GM12878 (cell line): ENCODE results near the gene SULF2. TPM values are rescaled to one million over a fixed set of nuclear protein-coding genes. Genes with fewer than 3 reads are reported as not detected.
A peak's percentile ranks its signal among the peaks of the same experiment; 100 is the strongest.

Experiments
- ATF7 ChIP-seq: fragments of 450-650 bp; IDR thresholded peaks from 2 replicates; pipeline ENCODE4 v1.6.1; 2016; ENCODE audit warnings: low read depth, mild to moderate bottlenecking
- BMI1 ChIP-seq: fragments of 450-650 bp; IDR thresholded peaks from 2 replicates; pipeline ENCODE4 v1.6.1; 2016; ENCODE audit warnings: mild to moderate bottlenecking, moderate library complexity, borderline replicate concordance
- CEBPB ChIP-seq, 2 experiments: fragments of 150-350 bp in 1 of 2; IDR thresholded peaks; 2 replicates each; pipeline ENCODE4 v1.6.1; 2012 to 2014; ENCODE audit warnings: low read depth in 2 of 2, low read length in 2 of 2, borderline replicate concordance in 1 of 2, inconsistent platforms in 1 of 2
- CHD2 ChIP-seq: IDR thresholded peaks from 2 replicates; pipeline ENCODE4 v1.6.1; 2011; ENCODE audit warnings: low read depth, low read length, improper control_type of control experiment, borderline replicate concordance
- CREM ChIP-seq: IDR thresholded peaks from 2 replicates; pipeline ENCODE4 v1.6.1; 2014; ENCODE audit warnings: antibody characterized with exemption, low read depth
- IKZF2 ChIP-seq, 2 experiments: fragments of 450-650 bp; IDR thresholded peaks; 2 replicates each; pipeline ENCODE4 v1.6.1; 2017; ENCODE audit warnings: mild to moderate bottlenecking in 2 of 2, moderate library complexity in 2 of 2
- MEF2B ChIP-seq: fragments of 450-650 bp; IDR thresholded peaks from 2 replicates; pipeline ENCODE4 v1.6.1; 2018; ENCODE audit warnings: mild to moderate bottlenecking, moderate library complexity; ENCODE audit not compliant: partially characterized antibody, poor library complexity, severe bottlenecking
- MTA2 ChIP-seq: fragments of 450-650 bp; IDR thresholded peaks from 2 replicates; pipeline ENCODE4 v1.6.1; 2016; ENCODE audit warnings: low read depth, mild to moderate bottlenecking, moderate library complexity
- MXI1 ChIP-seq: fragments of 150-350 bp; IDR thresholded peaks from 2 replicates; pipeline ENCODE4 v1.6.1; 2011; ENCODE audit warnings: low read depth, mild to moderate bottlenecking, inconsistent platforms, low read length, improper control_type of control experiment
- MYC ChIP-seq: IDR thresholded peaks from 2 replicates; pipeline ENCODE4 v1.6.1; 2011; ENCODE audit warnings: mild to moderate bottlenecking, low read length, moderate library complexity, inconsistent platforms; ENCODE audit not compliant: insufficient read depth, insufficient replicate concordance, insufficient read length, severe bottlenecking
- NFYB ChIP-seq: IDR thresholded peaks from 2 replicates; pipeline ENCODE4 v1.6.1; 2011; ENCODE audit warnings: low read depth, mild to moderate bottlenecking, low read length, improper control_type of control experiment, moderate library complexity; ENCODE audit not compliant: insufficient read depth
- POLR2A ChIP-seq: IDR thresholded peaks from 2 replicates; pipeline ENCODE4 v1.6.1; 2011; ENCODE audit warnings: low read depth, mild to moderate bottlenecking, low read length
- RB1 ChIP-seq: fragments of 450-650 bp; formaldehyde crosslinking; IDR thresholded peaks from 2 replicates; pipeline ENCODE4 v1.6.1; 2017; ENCODE audit warnings: mild to moderate bottlenecking, borderline replicate concordance
- RELA ChIP-seq: fragments of 450-650 bp; IDR thresholded peaks from 2 replicates; pipeline ENCODE4 v1.8.0; 2014; ENCODE audit warnings: borderline replicate concordance; ENCODE audit not compliant: partially characterized antibody
- RFX5 ChIP-seq: IDR thresholded peaks from 2 replicates; pipeline ENCODE4 v1.6.1; 2011; ENCODE audit warnings: low read depth, low read length, improper control_type of control experiment
- SMAD1 ChIP-seq: fragments of 450-650 bp; IDR thresholded peaks from 2 replicates; pipeline ENCODE4 v1.6.1; 2018; ENCODE audit warnings: mild to moderate bottlenecking, low read depth; ENCODE audit not compliant: partially characterized antibody
- STAT1 ChIP-seq: fragments of 450-650 bp; conservative IDR thresholded peaks from 2 replicates; pipeline ENCODE4 v1.6.1; 2014; ENCODE audit warnings: antibody characterized with exemption, mild to moderate bottlenecking
- TCF3 ChIP-seq: IDR thresholded peaks from 2 replicates; pipeline ENCODE4 v1.6.1; 2012; ENCODE audit warnings: low read depth, mild to moderate bottlenecking, low read length, borderline replicate concordance; ENCODE audit not compliant: insufficient read depth
- ZNF217 ChIP-seq: fragments of 450-650 bp; IDR thresholded peaks from 2 replicates; pipeline ENCODE4 v1.6.1; 2017; ENCODE audit warnings: antibody characterized with exemption, mild to moderate bottlenecking
- ZNF622 ChIP-seq: fragments of 450-650 bp; IDR thresholded peaks from 2 replicates; pipeline ENCODE4 v1.6.1; 2017; ENCODE audit warnings: mild to moderate bottlenecking, inconsistent platforms
- polyA plus RNA-seq, 11 experiments: library from polyadenylated mRNA; depleted of rRNA in 4 of 11; unstranded in 6 of 11; stranded (reverse) in 5 of 11; fragments of >200 nt; fragmentation: Nextera tagmentation in 4 of 11; fragmentation: Illumina TruSeq in 1 of 11; extraction: Ambion mirVana in 4 of 11; extraction: Trizol in 1 of 11; gene quantifications; 1 replicate in 1 of 11; 2 replicates in 10 of 11; pipeline versions ENCODE4 v1.2.1 to v1.2.3, GENCODE V29; 2011 to 2016; ENCODE audit warnings: inconsistent platforms in 2 of 11, missing spikeins in 2 of 11, low read depth in 1 of 11
- total RNA-seq, 4 experiments: library from RNA; depleted of rRNA in 3 of 4; stranded (reverse); fragments of >200 nt in 3 of 4; fragmentation: Illumina TruSeq in 1 of 4; extraction: Trizol in 1 of 4; gene quantifications; 2 replicates each; pipeline versions ENCODE4 v1.2.1 to v1.2.3, GENCODE V29; 2013 to 2021
- TF ChIP-seq, protein P1 (sequence below): fragments of 450-650 bp; IDR thresholded peaks from 2 replicates; pipeline ENCODE4 v1.6.1; 2017; ENCODE audit warnings: borderline replicate concordance
- TF ChIP-seq, protein P2 (sequence below): fragments of 450-650 bp; IDR thresholded peaks from 2 replicates; pipeline ENCODE4 v1.6.1; 2017; ENCODE audit warnings: mild to moderate bottlenecking, low read depth, inconsistent platforms; ENCODE audit not compliant: poor library complexity, severe bottlenecking
- TF ChIP-seq, protein P3 (sequence below): fragments of 450-650 bp; formaldehyde crosslinking; IDR thresholded peaks from 2 replicates; pipeline ENCODE4 v1.4.0; 2022; ENCODE audit warnings: mild to moderate bottlenecking, moderate library complexity
- TF ChIP-seq, protein P4 (sequence below): IDR thresholded peaks from 2 replicates; pipeline ENCODE4 v1.6.1; 2011; ENCODE audit warnings: low read depth, low read length, improper control_type of control experiment, borderline replicate concordance

SULF2 gene
- total and polyA plus RNA-seq, 10 of the 15 experiments (the other 5 are each of a cell fraction or from before 2014, with no cell fraction given), result 0.69 to 4.1 (median 1.6) TPM

DNA sequence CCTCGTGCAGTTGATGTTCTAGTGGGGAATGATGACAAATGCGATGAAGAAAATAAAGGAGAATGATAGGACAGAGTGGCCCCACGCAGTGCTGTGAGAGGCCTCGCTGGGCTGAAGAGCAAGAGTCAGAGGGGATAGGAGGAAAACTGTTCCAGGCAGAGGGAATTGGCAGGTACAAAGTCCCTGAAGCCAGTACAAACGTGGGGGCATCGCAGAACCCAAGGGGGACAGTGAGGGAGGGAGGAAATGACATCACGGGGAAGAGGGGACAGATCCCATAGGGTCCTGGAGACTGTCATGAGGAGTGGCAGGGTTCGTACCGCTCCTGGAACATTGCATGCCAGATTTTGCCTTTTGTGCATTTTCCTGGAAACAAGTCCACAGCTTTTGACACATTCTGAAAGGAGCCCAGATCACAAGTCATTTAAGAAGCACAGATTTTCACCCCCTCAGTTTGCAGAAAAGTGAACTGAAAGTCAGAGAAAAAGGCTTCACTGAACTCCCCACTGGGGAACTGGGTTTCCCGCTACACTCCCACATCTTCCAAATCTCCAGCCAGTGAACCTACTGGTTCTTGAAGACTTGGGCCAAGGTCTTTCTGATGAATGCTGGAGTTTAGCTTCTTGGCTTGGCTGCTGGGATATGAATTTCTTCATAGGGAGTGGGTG, 77.0 kb downstream of the SULF2 start (continued):
- no peak for TF ChIP-seq BMI1
- peak; percentile 71 for TF ChIP-seq MTA2
- no peak for TF ChIP-seq POLR2A
- no peak for TF ChIP-seq CEBPB (IDR thresholded peaks at IDR 0.05; ENCODE audit: borderline replicate concordance in 1 of 2, low read depth in 2 of 2, low read length in 2 of 2)
- TF ChIP-seq IKZF2 (IDR thresholded peaks at IDR 0.05), result peak; percentile 91 to 92
- TF ChIP-seq, protein P1, sequence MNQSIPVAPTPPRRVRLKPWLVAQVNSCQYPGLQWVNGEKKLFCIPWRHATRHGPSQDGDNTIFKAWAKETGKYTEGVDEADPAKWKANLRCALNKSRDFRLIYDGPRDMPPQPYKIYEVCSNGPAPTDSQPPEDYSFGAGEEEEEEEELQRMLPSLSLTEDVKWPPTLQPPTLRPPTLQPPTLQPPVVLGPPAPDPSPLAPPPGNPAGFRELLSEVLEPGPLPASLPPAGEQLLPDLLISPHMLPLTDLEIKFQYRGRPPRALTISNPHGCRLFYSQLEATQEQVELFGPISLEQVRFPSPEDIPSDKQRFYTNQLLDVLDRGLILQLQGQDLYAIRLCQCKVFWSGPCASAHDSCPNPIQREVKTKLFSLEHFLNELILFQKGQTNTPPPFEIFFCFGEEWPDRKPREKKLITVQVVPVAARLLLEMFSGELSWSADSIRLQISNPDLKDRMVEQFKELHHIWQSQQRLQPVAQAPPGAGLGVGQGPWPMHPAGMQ, result no peak
- TF ChIP-seq SMAD1, result no peak
- TF ChIP-seq MYC, result no peak
- peak; percentile 36 for TF ChIP-seq MEF2B
- TF ChIP-seq MXI1, result no peak
- TF ChIP-seq NFYB, result no peak
- TF ChIP-seq TCF3, result no peak
- TF ChIP-seq, protein P2, sequence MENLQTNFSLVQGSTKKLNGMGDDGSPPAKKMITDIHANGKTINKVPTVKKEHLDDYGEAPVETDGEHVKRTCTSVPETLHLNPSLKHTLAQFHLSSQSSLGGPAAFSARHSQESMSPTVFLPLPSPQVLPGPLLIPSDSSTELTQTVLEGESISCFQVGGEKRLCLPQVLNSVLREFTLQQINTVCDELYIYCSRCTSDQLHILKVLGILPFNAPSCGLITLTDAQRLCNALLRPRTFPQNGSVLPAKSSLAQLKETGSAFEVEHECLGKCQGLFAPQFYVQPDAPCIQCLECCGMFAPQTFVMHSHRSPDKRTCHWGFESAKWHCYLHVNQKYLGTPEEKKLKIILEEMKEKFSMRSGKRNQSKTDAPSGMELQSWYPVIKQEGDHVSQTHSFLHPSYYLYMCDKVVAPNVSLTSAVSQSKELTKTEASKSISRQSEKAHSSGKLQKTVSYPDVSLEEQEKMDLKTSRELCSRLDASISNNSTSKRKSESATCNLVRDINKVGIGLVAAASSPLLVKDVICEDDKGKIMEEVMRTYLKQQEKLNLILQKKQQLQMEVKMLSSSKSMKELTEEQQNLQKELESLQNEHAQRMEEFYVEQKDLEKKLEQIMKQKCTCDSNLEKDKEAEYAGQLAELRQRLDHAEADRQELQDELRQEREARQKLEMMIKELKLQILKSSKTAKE, result peak; percentile 35
- peak; percentile 21; the same call in 1 of the 2 replicates for TF ChIP-seq ATF7
- no peak for TF ChIP-seq CHD2
- no peak for TF ChIP-seq ZNF622
- peak; percentile 54; the same call in 1 of the 2 replicates for TF ChIP-seq CREM
- TF ChIP-seq RELA, result no peak
- TF ChIP-seq RB1, result no peak
- TF ChIP-seq, protein P3, sequence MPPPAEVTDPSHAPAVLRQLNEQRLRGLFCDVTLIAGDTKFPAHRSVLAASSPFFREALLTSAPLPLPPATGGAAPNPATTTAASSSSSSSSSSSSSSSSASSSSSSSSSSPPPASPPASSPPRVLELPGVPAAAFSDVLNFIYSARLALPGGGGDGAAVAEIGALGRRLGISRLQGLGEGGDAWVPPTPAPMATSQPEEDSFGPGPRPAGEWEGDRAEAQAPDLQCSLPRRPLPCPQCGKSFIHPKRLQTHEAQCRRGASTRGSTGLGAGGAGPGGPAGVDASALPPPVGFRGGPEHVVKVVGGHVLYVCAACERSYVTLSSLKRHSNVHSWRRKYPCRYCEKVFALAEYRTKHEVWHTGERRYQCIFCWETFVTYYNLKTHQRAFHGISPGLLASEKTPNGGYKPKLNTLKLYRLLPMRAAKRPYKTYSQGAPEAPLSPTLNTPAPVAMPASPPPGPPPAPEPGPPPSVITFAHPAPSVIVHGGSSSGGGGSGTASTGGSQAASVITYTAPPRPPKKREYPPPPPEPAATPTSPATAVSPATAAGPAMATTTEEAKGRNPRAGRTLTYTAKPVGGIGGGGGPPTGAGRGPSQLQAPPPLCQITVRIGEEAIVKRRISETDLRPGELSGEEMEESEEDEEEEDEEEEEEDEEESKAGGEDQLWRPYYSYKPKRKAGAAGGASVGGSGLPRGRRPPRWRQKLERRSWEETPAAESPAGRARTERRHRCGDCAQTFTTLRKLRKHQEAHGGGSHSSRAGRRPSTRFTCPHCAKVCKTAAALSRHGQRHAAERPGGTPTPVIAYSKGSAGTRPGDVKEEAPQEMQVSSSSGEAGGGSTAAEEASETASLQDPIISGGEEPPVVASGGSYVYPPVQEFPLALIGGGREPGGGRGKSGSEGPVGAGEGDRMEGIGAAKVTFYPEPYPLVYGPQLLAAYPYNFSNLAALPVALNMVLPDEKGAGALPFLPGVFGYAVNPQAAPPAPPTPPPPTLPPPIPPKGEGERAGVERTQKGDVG, result no peak
- TF ChIP-seq, protein P4, sequence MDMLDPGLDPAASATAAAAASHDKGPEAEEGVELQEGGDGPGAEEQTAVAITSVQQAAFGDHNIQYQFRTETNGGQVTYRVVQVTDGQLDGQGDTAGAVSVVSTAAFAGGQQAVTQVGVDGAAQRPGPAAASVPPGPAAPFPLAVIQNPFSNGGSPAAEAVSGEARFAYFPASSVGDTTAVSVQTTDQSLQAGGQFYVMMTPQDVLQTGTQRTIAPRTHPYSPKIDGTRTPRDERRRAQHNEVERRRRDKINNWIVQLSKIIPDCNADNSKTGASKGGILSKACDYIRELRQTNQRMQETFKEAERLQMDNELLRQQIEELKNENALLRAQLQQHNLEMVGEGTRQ, result no peak
- 0 out of 2 replicates have a peak, but pooled peaks have one; percentile 24 for TF ChIP-seq ZNF217
- TF ChIP-seq STAT1, result no peak
- no peak for TF ChIP-seq RFX5
